22Rv1 (cell line): ENCODE data around the gene GPLD1.

Experiments used
- H3K27ac ChIP-seq: fragments of 450-650 bp; 2 replicates; pipeline ENCODE4 v1.5.1; 2017
- ZFX ChIP-seq: fragments of 450-650 bp; IDR thresholded peaks from 2 replicates; pipeline ENCODE4 v1.6.1; 2017; ENCODE audit warnings: antibody characterized with exemption, borderline replicate concordance
- TF ChIP-seq, protein P1 (sequence below): fragments of 450-650 bp; IDR thresholded peaks from 2 replicates; pipeline ENCODE4 v1.5.1; 2017; ENCODE audit warnings: mild to moderate bottlenecking

Gene GPLD1

DNA sequence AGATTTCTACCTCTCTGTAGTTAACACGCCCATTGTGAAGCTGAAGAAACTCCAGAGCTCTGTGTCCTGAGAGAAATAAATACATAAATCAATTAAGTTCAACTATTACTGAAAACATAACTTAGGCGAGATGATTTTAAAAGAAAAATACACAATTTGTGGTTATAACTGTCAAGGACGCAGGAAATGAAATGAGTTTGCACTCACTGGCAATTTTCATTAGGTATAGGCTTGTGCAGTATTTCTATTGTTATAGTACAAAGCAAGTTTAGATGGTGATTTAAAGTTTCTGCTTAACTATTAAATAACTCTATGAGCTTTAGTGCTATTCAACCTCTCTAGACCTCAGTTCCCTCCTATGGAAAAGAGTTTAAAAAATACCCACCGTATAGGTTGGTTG, 3.3 kb downstream of the GPLD1 start:
- TF ChIP-seq, protein P1, sequence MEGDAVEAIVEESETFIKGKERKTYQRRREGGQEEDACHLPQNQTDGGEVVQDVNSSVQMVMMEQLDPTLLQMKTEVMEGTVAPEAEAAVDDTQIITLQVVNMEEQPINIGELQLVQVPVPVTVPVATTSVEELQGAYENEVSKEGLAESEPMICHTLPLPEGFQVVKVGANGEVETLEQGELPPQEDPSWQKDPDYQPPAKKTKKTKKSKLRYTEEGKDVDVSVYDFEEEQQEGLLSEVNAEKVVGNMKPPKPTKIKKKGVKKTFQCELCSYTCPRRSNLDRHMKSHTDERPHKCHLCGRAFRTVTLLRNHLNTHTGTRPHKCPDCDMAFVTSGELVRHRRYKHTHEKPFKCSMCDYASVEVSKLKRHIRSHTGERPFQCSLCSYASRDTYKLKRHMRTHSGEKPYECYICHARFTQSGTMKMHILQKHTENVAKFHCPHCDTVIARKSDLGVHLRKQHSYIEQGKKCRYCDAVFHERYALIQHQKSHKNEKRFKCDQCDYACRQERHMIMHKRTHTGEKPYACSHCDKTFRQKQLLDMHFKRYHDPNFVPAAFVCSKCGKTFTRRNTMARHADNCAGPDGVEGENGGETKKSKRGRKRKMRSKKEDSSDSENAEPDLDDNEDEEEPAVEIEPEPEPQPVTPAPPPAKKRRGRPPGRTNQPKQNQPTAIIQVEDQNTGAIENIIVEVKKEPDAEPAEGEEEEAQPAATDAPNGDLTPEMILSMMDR: no peak
- H3K27ac ChIP-seq: no peak overlapping the region

DNA sequence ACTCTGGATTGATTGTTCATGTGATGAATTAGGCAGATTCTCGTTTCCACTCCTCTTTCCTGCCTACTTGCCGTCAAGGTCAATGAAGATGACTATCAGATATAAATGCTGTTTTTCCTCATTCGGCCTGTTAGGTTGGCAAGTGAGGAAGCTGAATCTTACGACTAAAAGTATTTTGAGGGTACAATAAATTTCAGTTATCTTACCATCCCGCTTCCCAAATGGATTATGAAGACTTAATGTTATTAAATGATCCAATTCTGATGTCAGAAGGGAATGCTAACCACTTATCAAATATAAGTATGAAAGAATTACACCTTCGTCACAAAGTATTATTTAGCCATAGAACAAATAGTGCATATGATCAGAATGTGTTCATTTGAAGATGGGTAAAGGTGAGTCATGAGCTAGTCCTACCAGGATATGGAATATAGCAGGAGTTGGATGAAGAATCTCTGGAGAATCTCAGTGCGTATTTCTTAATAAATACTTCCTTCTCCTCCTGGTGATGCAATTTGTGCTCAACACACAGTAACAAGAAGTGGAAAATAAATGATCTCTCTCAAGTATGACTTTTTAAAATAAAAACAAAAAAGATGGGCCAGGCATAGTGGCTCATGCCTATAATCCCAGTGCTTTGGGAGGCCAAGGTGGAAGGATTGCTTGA, 4.6 kb downstream of the GPLD1 start:
- H3K27ac ChIP-seq: no peak overlapping the region
- TF ChIP-seq ZFX: no peak
- TF ChIP-seq, protein P1: no peak

DNA sequence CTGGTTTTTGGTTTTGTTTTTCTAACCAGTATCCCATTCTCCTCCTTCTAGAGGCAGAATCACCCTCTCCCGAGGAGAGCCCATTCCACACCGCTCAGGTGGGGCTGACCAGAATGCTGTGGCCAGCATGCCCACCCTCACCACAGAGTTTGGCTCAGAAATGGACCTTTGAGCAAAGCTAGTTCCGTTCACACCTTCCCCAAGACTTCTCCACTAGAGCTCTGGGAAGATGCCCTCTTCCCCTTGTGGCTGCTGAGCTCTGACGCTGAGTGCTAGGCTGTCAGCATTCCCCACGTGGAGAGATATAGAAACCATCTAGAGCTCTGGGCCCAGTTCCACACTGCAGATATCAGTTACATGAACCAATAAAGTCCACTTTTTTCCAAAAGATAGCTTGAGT, 7.9 kb downstream of the GPLD1 start:
- no peak for TF ChIP-seq ZFX
- TF ChIP-seq, protein P1: no peak
- no peak overlapping the region for H3K27ac ChIP-seq

DNA sequence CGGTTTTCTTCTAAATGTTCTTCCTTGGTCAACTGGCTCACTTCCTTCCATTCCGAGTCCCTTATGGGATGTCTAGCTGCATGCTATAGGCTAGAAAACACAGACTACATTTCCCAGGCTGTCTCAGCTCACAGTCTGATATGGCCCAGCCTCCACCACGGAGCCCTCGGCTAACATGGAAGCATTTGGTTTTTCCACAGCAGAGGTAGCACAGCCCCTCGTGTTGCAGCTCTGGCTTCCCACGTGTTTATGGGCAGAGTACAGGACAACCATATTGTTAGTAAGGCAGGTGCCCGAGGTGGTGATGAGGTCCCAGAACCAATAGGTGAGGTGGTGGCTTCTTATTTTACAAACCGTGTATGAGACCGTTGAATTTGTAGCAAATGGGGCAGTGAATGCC, 8.7 kb downstream of the GPLD1 start:
- TF ChIP-seq ZFX: no peak
- TF ChIP-seq, protein P1: no peak
- H3K27ac ChIP-seq: no peak overlapping the region

DNA sequence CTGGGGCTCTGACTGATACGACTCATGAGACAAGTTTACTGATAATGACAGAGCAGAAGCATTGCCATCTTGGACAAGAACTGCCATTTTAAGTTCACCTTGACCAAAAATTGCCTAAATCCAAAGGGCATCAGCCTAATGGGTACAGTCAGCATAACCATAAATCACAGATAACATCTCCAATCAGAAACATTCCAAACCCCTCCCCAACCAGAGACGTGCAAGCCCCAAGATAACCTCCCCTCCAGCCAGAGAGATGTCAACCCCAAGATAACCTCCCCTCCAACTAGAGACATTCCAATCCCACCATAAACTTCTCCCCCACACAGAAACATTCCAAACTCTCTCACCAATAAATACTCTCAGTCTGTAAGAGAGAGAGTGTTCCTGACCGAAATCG, 10.5 kb downstream of the GPLD1 start:
- no peak overlapping the region for H3K27ac ChIP-seq
- no peak for TF ChIP-seq ZFX
- TF ChIP-seq, protein P1: no peak

DNA sequence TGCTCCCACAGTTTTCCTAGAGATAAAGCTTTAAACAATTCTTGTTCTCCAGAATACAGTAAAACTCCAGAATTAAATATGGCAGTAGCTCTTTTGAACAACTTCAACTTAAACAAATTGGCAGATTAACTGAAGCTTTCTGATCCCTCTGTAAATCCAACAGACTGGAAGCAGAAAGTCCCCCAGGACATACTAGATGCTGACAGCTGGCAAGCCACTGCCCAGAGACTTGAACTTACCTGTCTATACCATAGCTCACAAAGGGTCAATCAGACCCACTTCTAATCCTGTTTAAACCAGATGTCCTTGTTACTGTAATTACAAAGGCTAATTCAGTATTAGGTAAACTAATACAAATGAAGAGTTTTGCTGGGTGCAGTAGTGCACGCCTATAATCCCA, 12.3 kb downstream of the GPLD1 start:
- TF ChIP-seq, protein P1: no peak
- H3K27ac ChIP-seq: no peak overlapping the region

DNA sequence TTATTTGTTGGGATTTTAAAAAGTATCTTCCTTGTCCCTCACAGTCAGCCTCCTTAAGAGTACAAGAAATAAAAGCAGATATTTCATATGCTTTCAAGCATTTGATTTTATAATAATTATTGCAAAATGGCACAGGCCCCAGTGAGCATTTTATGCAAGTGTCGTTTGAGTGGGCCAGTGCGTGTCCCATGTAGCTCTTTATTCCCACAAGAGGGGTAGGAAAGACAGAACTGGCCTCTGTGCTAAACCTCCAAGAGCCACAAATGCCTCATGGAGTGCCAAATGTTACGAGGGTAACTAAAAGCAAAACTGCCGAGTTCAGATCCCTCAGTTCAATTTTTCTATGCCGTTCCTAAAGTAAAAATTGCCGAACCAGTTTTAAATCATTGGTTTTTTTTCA, 12.7 kb downstream of the GPLD1 start:
- no peak for TF ChIP-seq ZFX
- TF ChIP-seq, protein P1: no peak
- no peak overlapping the region for H3K27ac ChIP-seq
